ENCODE measurements around the gene FGD5.
"Not testable (repeated sequence)": the region's sequence is repeated elsewhere in the genome, so short reads cannot be mapped to it uniquely, and the experiment has no call there.

FGD5 gene

DNA sequence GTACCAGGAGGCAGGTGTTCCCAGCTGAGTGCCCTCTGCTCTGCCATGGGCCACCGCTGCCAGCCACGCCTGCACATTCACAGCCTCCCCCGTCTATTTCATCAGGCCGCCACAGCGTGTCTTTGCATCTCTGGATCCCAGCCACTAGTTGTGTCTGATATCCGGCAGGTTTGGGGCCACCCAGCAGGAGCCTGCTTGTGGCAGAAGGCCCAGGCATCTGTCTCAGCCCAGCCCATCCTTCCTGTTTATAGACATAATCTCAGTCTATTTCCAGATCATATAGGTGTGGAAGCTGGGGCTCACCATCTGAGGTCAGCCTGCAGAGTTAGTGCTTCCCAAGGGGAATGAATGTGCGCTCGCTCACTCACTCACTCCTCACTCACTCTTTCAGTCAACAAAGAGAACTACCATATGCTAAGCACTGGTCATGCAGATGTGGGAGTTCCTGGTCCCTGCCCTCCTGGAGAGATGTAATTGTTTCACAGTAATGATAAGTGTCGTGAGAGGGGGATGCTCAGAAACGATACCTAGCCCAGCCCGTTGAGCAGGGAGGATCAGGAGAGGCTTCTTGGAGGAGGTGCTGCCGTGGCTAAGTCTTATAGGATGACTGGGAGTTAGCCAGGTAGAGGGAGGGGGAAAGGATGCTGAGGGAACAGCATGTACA is 60.6 kb downstream of the FGD5 start:
- DNase-seq (ENCODE audit: low spot score) = no peak

- no peak for DNase-seq (ENCODE audit: low spot score)
Observed at GRCh38 chr3:14880447-14881106, 61.8 kb downstream of the FGD5 start.

GRCh38 chr3:14883226-14883625 is 64.5 kb downstream of the FGD5 start:
- no peak for DNase-seq (ENCODE audit: low spot score)

DNA sequence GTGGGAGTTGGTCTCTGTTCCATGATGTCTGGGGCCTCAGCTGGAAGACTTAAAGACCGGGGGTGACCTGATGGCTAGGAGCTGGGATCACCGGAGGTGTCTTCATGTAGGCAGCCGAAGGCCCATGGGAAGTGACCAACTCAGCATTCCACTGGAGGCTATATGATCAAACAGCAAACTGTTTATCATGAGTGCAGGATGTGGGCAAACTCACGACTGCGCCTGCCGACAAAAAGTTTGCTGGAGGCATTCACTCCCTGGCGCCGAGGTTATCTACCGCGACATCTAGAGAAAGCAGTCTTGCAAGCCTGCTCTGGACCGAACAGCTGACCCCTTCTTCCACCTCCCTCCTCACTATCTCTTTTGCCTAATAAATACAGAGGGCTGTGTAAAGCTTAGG is 65.9 kb downstream of the FGD5 start:
- DNase-seq (ENCODE audit: low spot score) = no peak

GRCh38 chr3:14885307-14885706 is 66.5 kb downstream of the FGD5 start:
- DNase-seq (ENCODE audit: low spot score) = no peak

- DNase-seq (ENCODE audit: low spot score) = no peak
Observed at GRCh38 chr3:14886101-14886500, 67.3 kb downstream of the FGD5 start.

GRCh38 chr3:14889205-14889604 is 70.4 kb downstream of the FGD5 start:
- DNase-seq (ENCODE audit: low spot score) = no peak

DNA sequence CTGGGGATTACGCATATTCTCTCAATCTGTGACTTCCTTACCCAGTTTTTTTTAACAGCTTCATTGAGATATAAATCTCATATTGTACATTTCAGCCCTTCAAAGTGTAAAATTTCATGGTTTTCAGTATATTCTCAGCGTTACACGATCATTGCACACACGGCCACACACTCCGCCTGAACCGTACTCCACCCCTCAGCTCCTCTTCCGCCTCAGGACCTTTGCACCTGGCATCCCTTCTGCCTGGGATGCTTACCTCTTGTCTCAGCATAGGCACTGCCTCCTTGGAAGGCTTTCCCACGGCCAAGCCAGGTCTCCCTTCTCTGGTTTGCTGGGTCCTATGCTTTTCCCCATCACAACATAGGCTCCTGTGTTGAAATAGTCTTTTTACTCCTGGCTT is 71.2 kb downstream of the FGD5 start:
- DNase-seq (ENCODE audit: low spot score) = no peak

DNA sequence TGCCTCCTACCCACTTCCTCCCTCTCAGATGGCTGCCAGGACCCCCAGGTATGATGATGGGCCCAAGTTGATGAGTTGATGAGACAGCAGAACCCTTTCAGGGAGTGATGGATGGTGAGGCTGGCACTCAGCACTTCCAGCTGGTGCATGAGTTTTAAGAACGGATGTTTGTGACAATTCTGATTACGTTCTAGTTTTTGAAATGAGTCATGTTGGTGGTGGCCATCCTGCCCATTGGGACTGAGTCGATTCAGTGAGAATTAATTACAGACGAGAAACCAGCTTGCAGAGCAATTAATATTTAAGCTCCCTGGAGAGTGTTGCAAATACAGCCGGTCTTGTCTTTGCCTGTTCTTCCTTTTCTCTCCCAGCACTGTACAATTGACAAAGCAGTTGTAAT is 71.7 kb downstream of the FGD5 start:
- DNase-seq (ENCODE audit: low spot score) = no peak

- DNase-seq (ENCODE audit: low spot score) = no peak
Observed at GRCh38 chr3:14891135-14892132, 72.7 kb downstream of the FGD5 start.

GRCh38 chr3:14892226-14892625 is 73.5 kb downstream of the FGD5 start:
- DNase-seq (ENCODE audit: low spot score) = no peak

GRCh38 chr3:14894085-14894484 is 75.3 kb downstream of the FGD5 start:
- no peak for DNase-seq (ENCODE audit: low spot score)

DNA sequence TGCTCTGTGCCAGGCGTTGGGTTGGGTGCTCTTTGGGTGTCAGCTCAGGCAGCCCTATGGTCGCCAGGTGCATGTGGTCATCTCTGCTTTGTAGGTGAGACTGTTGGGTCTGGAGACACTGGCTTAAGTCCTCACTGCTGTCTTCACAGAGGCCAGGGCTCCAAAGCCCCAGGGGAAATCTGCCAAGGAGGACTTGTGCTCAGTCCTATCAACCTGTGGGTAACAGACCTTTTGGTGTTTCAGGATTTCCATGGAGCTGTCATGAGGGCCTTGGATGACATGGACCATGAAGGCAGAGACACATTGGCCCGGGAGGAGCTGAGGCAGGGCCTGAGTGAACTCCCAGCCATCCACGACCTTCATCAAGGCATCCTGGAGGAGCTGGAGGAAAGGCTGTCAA is 78.5 kb downstream of the FGD5 start:
- no peak for DNase-seq (ENCODE audit: low spot score)

DNA sequence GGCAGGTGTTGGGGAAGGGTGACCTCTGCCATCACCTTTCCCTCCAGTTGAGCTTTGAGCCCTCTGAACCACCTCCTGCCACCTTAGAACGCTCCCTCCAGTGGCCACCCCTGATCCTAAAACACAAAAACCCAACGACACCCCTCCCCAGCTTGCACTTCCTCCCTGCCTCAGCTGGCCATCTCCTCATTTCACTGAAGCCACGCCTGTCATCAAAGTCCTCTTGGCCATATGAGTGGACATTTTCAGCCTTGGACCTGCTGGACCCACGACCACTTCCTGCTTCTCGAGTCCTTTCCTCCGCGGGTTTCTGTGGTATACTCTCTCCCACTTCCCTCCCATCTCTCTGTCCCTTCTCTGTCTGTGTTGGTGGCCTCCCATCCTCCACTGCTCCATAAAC is 80.2 kb downstream of the FGD5 start:
- no peak for DNase-seq (ENCODE audit: low spot score)

- DNase-seq (ENCODE audit: low spot score) = no peak
Observed at GRCh38 chr3:14899993-14900618, 81.3 kb downstream of the FGD5 start.

DNA sequence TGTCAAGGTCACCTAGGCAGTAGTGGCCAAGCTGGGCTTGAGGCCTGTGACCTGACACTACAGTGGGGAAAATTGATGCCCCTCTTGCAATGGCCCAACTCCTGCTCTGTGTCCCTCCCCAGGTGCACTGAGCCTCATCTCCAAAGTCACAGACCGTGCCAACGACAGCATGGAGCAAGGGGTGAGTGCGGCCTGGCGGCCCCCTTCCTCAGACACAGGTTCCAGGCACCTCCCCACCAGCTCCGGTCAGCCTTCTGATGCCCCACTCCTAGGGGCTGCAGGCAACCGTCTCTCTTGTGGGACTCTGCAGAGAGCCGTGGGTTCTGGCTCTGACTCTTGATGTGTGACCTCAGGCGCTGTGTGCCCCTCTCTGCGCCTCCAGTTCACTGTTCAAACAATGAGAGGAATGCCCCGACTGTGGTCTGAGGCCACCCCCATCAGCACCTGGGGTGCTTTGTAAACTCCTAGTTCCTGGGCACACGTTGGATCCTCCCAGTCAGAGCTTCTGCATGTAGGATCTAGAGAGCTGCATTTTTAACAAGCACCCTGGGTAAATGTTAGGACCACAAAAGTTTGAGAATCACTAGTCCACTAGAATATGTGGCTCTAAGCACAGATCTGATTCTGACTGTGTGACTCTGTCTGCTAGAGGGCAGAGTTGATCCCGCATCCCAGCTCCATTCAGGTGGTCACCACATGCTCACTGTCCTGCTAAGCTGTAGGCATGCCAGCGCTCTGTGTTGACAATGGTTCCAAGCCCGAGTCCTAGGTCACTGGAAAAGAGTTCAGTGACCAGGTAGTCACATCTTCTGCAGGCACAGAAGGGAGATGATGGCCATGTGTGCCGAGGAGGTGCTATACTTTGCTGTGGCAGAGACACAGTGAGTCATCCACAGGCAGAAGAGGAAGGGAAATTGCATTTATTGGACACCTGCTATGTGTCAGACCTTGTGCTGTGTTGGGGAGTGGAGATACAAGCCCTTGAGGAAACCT is 82.4 kb downstream of the FGD5 start:
- DNase-seq (ENCODE audit: low spot score) = no peak

DNA sequence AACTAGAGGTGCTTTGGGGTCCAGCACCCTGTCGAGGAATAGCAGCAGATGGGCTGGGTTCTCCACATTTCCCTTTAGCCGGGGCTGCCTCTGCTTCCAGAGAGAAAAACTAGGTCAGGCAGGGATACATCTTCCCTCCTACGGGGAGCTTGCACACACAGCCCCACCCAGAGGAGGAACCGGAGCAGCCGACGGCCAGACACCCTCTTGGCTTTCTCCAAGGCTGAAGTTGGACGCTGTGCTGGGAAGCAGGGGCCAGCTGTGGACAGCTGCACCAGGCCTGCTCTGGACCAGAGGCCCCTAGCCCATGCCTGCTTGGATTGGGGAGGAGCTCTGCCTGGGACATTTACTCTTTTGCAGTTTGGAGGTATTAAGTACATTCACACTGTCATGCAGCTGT is 84.0 kb downstream of the FGD5 start:
- no peak for DNase-seq (ENCODE audit: low spot score)

DNA sequence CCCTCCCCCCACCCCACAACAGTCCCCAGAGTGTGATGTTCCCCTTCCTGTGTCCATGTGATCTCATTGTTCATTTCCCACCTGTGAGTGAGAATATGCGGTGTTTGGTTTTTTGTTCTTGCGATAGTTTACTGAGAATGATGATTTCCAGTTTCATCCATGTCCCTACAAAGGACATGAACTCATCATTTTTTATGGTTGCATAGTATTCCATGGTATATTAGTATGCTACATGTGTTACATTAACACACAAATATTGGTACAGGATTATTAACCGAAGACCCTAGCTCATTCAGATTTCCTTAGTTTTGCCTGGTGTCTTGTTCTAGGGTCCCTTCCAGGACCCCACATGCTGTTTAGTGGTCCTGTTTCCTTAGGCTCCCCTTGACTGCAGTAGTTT is 84.7 kb downstream of the FGD5 start:
- DNase-seq (ENCODE audit: low spot score) = not testable (repeated sequence)

- no peak for DNase-seq (ENCODE audit: low spot score)
Observed at GRCh38 chr3:14905055-14905657, 86.4 kb downstream of the FGD5 start.

GRCh38 chr3:14906355-14906971 is 87.7 kb downstream of the FGD5 start:
- DNase-seq (ENCODE audit: low spot score) = no peak
